Endothelial cell (in vitro differentiated cells): Measurements from ENCODE around the gene CDPF1. TPM values are rescaled to one million over a fixed set of nuclear protein-coding genes. Genes with fewer than 3 reads are reported as not detected.

Source experiments
- DNase-seq: peaks from one replicate; pipeline ENCODE4 v3.0.0; 2021; ENCODE audit warnings: low spot score
- H3K27ac Mint-ChIP-seq: one replicate; pipeline ENCODE4 v1.8.0; 2021; ENCODE audit warnings: mixed read lengths, inconsistent platforms; ENCODE audit not compliant: unreplicated experiment
- H3K27me3 Mint-ChIP-seq: one replicate; pipeline ENCODE4 v1.8.0; 2021; ENCODE audit warnings: mild to moderate bottlenecking, moderate library complexity, mixed read lengths, inconsistent platforms; ENCODE audit not compliant: unreplicated experiment
- H3K36me3 Mint-ChIP-seq: one replicate; pipeline ENCODE4 v1.8.0; 2021; ENCODE audit warnings: mild to moderate bottlenecking, low read depth, mixed read lengths, inconsistent platforms; ENCODE audit not compliant: unreplicated experiment
- H3K4me1 Mint-ChIP-seq: one replicate; pipeline ENCODE4 v1.8.0; 2021; ENCODE audit warnings: mild to moderate bottlenecking, mixed read lengths, inconsistent platforms; ENCODE audit not compliant: unreplicated experiment
- H3K4me3 Mint-ChIP-seq: one replicate; pipeline ENCODE4 v1.8.0; 2021; ENCODE audit warnings: mild to moderate bottlenecking, mixed read lengths, inconsistent platforms; ENCODE audit not compliant: unreplicated experiment
- H3K9me3 Mint-ChIP-seq: one replicate; pipeline ENCODE4 v1.8.0; 2021; ENCODE audit warnings: mixed read lengths, inconsistent platforms; ENCODE audit not compliant: unreplicated experiment
- total RNA-seq: library from RNA; stranded (reverse); fragmentation: NEBNext Ultra II Directional; extraction: Animal tissue kit (Norgen Biotek cat#: 25700); gene quantifications from one replicate; pipeline ENCODE4 v1.2.1, GENCODE V29; 2021; ENCODE audit not compliant: unreplicated experiment
- TF ChIP-seq, protein P1 (sequence below): fragments of 200-600 bp; sonication (generic); IDR thresholded peaks from one replicate; pipeline ENCODE4 v1.5.0; 2021; ENCODE audit warnings: antibody characterized with exemption; ENCODE audit not compliant: unreplicated experiment

Gene CDPF1
- total RNA-seq, 1 donor from 2014 or later = 8.5 TPM

DNA sequence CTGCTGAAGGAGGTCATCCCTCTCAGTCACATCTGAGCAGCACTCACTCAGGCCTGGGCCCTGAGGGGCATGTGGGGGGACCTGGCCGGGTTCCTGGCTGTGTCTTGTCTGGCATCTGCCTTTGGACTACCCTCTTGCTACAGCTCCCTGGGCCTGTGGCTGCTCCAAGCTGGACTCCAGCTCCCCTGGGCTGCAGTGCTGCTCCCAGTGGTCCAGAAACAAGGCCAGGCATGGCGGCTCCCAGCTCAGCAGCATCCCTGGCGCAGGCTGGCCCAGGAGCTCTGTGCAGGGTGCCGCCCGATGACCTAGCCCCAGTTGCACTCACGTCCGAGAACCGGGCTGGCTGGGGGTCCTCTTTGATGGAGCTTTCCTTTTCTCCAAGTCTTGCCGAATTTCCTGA is 5.3 kb downstream of the CDPF1 start:
- no peak for DNase-seq
- peaks cover 3% of the 10 kb centered on the region for H3K27me3 Mint-ChIP-seq
- TF ChIP-seq, protein P1, sequence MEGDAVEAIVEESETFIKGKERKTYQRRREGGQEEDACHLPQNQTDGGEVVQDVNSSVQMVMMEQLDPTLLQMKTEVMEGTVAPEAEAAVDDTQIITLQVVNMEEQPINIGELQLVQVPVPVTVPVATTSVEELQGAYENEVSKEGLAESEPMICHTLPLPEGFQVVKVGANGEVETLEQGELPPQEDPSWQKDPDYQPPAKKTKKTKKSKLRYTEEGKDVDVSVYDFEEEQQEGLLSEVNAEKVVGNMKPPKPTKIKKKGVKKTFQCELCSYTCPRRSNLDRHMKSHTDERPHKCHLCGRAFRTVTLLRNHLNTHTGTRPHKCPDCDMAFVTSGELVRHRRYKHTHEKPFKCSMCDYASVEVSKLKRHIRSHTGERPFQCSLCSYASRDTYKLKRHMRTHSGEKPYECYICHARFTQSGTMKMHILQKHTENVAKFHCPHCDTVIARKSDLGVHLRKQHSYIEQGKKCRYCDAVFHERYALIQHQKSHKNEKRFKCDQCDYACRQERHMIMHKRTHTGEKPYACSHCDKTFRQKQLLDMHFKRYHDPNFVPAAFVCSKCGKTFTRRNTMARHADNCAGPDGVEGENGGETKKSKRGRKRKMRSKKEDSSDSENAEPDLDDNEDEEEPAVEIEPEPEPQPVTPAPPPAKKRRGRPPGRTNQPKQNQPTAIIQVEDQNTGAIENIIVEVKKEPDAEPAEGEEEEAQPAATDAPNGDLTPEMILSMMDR = no peak

GRCh38 chr22:46242076-46242475 is 8.0 kb downstream of the CDPF1 start:
- no peak for DNase-seq
- TF ChIP-seq, protein P1 = no peak
- Mint-ChIP-seq H3K27me3 (peaks cover 3% of the 10 kb centered on the region), H3K4me3 (no peak overlapping the region), H3K4me1 (no peaks in the 10 kb centered on the region), H3K36me3 (peaks cover 8% of the 10 kb centered on the region), H3K9me3 (no peaks in the 10 kb centered on the region), H3K27ac (no peak overlapping the region)

More for the DNA sequence above, 5.3 kb downstream of the CDPF1 start:
- Mint-ChIP-seq H3K27ac (no peak overlapping the region), H3K36me3 (no peaks in the 10 kb centered on the region), H3K9me3 (no peaks in the 10 kb centered on the region), H3K4me1 (no peaks in the 10 kb centered on the region), H3K4me3 (no peak overlapping the region)

DNA sequence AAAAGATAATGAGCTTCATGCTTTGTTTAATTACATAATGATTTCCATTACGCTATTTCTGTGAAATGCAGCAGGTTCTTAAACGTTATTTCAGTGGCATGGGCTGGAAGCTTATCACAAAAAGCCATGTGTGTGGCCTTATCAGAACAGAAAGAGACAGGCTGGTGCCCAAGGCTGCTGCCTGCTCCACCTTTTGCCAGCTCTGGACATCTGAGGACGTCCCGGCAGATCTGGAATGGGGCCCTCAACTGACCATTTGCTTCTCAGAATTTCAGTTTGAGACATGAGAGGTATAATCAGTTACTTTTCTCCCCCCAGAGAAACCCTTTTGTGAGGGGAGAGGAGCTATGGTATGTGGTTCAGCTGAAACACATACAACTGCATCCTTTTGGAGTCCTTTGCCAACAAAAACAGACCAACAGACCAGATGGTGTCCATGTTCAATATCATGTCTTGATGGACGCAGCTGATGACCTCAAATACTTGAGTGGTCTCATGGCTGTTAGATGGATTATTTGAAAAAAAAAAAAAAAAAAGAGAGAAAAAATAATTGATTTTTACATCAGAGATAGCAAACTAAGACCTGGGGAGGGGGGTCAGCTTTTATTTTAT is 8.6 kb downstream of the CDPF1 start:
- TF ChIP-seq, protein P1 = no peak
- Mint-ChIP-seq H3K4me3 (no peak overlapping the region), H3K27me3 (peaks cover 3% of the 10 kb centered on the region), H3K4me1 (no peaks in the 10 kb centered on the region), H3K36me3 (peaks cover 8% of the 10 kb centered on the region), H3K9me3 (no peaks in the 10 kb centered on the region), H3K27ac (no peak overlapping the region)
- no peak for DNase-seq

DNA sequence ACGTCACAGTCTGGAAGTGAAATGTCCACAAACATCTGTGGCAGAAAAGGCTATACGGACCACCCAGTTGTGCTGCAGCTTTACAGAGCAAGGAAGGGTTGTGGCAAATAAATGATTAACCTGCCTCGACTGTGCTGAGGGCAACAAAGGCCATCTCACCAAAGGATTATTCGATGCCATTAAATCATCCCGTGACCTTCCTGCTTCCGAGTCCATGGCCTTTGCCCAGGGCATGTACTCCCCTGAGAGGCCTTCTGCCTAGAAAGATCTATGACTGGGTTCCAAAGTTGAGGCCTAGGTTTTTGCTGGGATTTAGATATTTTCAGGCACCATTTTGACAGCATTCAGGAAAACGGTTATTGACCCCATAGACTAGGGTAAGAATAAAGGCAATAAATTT is 9.2 kb downstream of the CDPF1 start:
- Mint-ChIP-seq H3K9me3 (no peaks in the 10 kb centered on the region), H3K27ac (no peak overlapping the region), H3K27me3 (peaks cover 3% of the 10 kb centered on the region), H3K4me3 (no peak overlapping the region), H3K36me3 (peaks cover 8% of the 10 kb centered on the region), H3K4me1 (no peaks in the 10 kb centered on the region)
- TF ChIP-seq, protein P1 = no peak
- DNase-seq = no peak

DNA sequence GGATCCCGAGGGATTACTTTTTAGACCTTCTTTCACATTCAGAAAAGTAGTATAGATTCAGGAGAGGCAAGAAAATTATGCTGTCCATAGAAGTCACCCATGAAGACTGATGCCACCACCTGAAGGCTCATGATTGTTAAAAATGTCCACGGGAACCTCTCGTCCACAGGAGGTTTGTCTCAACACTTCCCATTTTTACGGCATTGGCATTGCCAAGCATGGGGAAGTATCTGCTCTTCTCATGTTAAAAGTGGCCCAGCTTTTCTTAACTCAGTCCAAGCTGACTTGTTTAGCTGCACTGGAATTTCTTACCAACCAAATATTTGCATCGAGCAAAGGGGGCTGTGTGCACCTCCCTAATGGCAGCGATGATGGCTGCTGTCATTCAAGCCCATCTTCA is 9.6 kb downstream of the CDPF1 start:
- Mint-ChIP-seq H3K27me3 (peaks cover 3% of the 10 kb centered on the region), H3K4me3 (no peak overlapping the region)

More for the DNA sequence above, 9.6 kb downstream of the CDPF1 start:
- Mint-ChIP-seq H3K9me3 (no peaks in the 10 kb centered on the region), H3K4me1 (no peaks in the 10 kb centered on the region), H3K36me3 (peaks cover 8% of the 10 kb centered on the region), H3K27ac (no peak overlapping the region)
- TF ChIP-seq, protein P1 = no peak
- DNase-seq = no peak
